Gastroesophageal sphincter (tissue), 3 donors: Measurements from ENCODE around the gene PROCA1.
A peak's percentile ranks its signal among the peaks of the same experiment; 100 is the strongest.

Experiments
- CTCF ChIP-seq, 4 experiments: fragments of 200-600 bp in 2 of 4; fragments of 450-650 bp in 2 of 4; sonication (generic) in 1 of 4; IDR thresholded peaks; one replicate each; pipeline ENCODE4 v1.5.1; 2017 to 2019; ENCODE audit warnings: antibody characterized with exemption in 4 of 4, mild to moderate bottlenecking in 2 of 4, moderate library complexity in 2 of 4
- EP300 ChIP-seq: sonication (generic); formaldehyde crosslinking; IDR thresholded peaks from one replicate; pipeline ENCODE4 v1.6.1; 2017; ENCODE audit warnings: antibody characterized with exemption, mild to moderate bottlenecking
- POLR2A ChIP-seq, 2 donors: fragments of 450-650 bp; IDR thresholded peaks; one replicate each; pipeline ENCODE4 v1.6.1; 2017; ENCODE audit warnings: antibody characterized with exemption in 2 of 2, mild to moderate bottlenecking in 2 of 2, moderate library complexity in 1 of 2

GRCh38 chr17:28725660-28726225, 14.1 kb upstream of the PROCA1 start:
- no peak for TF ChIP-seq CTCF (IDR thresholded peaks at IDR 0.05)
- peak in 1 of 2 donors; percentile 9 for TF ChIP-seq POLR2A (IDR thresholded peaks at IDR 0.05)
- no peak for TF ChIP-seq EP300
